DMS79 (cell line): ENCODE data around the gene MSRB3.
"Not testable (repeated sequence)": the region's sequence is repeated elsewhere in the genome, so short reads cannot be mapped to it uniquely, and the experiment has no call there.

ENCODE experiments used
- DNase-seq: peaks from one replicate; lab custom pipeline; 2025; lab: John Stamatoyannopoulos, UW

The MSRB3 gene

GRCh38 chr12:65287426-65287825 is 8.9 kb downstream of the MSRB3 start:
- no peak for DNase-seq

DNA sequence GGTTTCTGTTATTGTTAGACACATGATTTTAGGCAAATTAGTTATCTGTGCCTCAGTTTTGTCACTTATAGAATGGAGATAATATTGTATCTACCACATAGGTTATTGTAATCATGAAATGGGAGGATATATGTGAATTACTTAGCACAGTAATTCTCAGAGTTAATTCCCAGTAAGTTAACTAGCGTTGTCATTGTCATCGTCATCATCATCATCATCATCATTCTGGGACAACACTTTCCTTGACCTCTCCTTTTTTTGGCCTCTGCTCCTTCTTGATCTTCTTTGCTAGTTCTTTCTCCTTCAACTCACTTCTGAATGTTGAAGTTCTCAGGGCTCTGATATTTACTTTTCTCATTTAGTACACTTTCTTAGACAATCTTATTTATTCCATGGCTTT is 13.8 kb downstream of the MSRB3 start:
- DNase-seq, result no peak

GRCh38 chr12:65293735-65294134 is 15.3 kb downstream of the MSRB3 start:
- DNase-seq, result no peak

- DNase-seq, result no peak
Observed at GRCh38 chr12:65294641-65295262, 16.3 kb downstream of the MSRB3 start.

- no peak for DNase-seq
Observed at GRCh38 chr12:65296508-65297265, 18.2 kb downstream of the MSRB3 start.

- DNase-seq, result no peak
Observed at GRCh38 chr12:65300097-65300496, 21.6 kb downstream of the MSRB3 start.

DNA sequence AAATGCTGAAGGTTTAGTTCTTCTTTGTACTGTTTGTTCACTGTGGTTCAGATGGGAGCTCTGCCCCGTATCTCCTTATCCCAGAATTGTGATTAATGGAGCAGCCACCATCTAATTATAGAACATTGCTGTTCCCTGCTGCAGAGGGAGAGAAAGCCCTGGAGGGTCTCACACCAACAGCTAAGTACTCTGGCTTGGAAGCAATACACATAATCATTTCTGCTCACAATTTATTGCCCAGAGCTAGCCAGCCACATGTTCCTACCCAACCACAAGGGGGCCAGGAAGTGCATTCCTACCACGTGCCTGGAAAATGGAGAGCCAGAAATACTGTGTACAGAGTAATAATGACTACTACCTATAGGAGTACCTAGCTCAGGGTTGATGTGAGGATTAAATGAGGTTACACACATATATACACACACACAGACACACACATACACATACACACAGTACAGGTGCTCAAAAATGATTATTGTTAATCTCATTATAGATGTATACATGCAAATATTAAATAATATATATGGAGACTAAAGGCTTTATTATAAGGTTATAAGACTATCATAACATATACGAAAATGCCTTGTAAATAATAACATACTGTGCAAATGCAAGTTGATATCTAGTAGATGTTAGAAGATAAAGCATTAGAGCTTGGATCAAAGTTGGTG is 22.3 kb downstream of the MSRB3 start:
- no peak for DNase-seq

- no peak for DNase-seq
Observed at GRCh38 chr12:65302891-65303290, 24.4 kb downstream of the MSRB3 start.

GRCh38 chr12:65305346-65305950 is 27.0 kb downstream of the MSRB3 start:
- DNase-seq, result no peak

GRCh38 chr12:65306366-65307168 is 28.1 kb downstream of the MSRB3 start:
- no peak for DNase-seq

- DNase-seq, result no peak
Observed at GRCh38 chr12:65307169-65307501, 28.7 kb downstream of the MSRB3 start.

- no peak for DNase-seq
Observed at GRCh38 chr12:65308006-65308405, 29.5 kb downstream of the MSRB3 start.

- DNase-seq, result no peak
Observed at GRCh38 chr12:65308601-65309071, 30.2 kb downstream of the MSRB3 start.

- DNase-seq, result no peak
Observed at GRCh38 chr12:65311260-65311659, 32.8 kb downstream of the MSRB3 start.

GRCh38 chr12:65313719-65314317 is 35.3 kb downstream of the MSRB3 start:
- no peak for DNase-seq

DNA sequence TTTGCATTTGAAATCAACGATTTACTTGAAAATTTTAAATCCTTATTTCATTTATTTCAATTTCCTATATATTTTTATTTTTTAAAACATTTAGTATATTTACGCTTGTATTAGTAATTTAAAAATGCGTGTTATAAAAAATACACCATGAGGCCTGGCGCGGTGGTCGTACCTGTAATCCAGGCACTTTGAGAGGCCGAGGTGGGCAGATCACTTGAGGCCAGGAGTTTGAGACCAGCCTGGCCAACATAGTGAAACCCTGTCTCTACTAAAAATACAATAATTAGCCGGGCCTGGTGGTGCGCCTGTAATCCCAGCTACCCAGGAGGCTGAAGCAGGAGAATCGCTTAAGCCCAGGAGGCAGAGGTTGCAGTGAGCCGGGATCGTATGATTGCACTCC is 36.8 kb downstream of the MSRB3 start:
- not testable (repeated sequence) for DNase-seq

DNA sequence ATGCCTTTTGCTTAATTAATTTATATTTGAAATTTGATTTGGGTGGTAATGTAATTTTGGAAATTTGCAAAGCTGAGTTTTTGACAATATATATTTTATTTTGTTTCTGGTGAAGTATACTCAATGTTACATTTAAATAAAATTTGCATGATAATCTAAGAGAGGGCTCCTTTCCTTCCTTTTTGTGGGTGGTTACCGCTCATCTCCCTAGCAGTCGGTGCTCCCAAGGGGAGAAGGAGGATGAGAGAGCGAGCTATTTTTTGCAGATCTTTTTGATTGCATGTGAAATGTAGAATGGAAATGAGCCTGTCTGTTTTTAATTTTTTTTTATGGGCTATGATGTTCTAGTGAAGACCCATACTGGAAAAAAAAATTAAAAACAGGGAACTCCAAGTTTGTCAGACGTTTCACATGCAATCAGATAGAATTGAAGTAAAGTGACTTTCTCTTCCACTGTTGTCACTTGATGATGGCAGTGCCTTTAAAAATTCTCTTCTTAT is 39.8 kb downstream of the MSRB3 start:
- DNase-seq, result no peak

GRCh38 chr12:65319688-65320200 is 41.3 kb downstream of the MSRB3 start:
- no peak for DNase-seq

DNA sequence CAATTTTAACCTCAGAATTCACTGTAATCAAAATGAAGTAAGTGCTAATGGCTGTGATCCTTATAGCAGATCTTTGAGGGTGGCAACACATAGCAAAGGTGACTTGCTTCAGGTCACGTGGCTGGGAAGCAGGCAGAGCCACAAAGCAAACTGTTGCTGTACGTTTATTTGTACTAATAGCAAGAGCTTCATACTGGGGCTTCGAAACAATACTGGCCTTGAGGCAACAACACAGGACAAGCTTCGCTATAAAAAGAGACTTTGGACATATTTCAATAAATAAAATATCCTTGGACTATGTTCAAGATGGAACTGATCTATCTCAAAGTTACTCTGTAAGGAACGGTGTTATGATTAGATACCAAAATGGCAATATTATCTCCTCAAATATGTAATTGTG is 44.6 kb downstream of the MSRB3 start:
- DNase-seq, result no peak

DNA sequence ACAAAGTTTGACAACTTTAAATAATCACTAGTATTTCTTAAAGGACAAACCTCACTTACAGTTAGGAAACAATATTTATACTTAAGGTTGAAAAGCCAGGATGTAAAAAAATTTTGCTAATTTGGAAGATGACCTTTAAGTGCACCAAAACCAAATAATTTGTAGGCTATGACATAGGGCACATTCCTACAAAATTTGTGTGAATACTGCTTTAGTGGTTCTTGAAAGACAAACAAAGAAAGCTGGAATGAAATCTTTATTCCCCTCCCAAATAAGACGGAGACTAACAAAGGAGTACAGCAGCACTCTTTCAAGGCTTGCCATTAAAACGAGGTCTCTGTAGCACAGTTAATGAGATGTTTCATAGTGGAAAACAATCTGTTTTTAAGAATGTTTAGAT is 45.6 kb downstream of the MSRB3 start:
- DNase-seq, result no peak

- no peak for DNase-seq
Observed at GRCh38 chr12:65324551-65324950, 46.1 kb downstream of the MSRB3 start.
